BLaER1 (cell line): ENCODE data around the gene KIAA1217.

Experiments
- H3K27ac ChIP-seq: shearing (Covaris generic); formaldehyde crosslinking; 2 replicates; pipeline ENCODE4 v1.8.1; 2022
- H3K27me3 ChIP-seq: shearing (Covaris generic); formaldehyde crosslinking; 2 replicates; pipeline ENCODE4 v1.8.1; 2022
- H3K36me3 ChIP-seq: shearing (Covaris generic); formaldehyde crosslinking; 2 replicates; pipeline ENCODE4 v1.8.1; 2022
- H3K4me1 ChIP-seq: shearing (Covaris generic); formaldehyde crosslinking; 2 replicates; pipeline ENCODE4 v1.8.1; 2022
- H3K4me2 ChIP-seq: shearing (Covaris generic); formaldehyde crosslinking; 2 replicates; pipeline ENCODE4 v1.8.1; 2022
- H3K4me3 ChIP-seq: shearing (Covaris generic); formaldehyde crosslinking; 2 replicates; pipeline ENCODE4 v1.8.1; 2022
- H3K9ac ChIP-seq: shearing (Covaris generic); formaldehyde crosslinking; 2 replicates; pipeline ENCODE4 v1.8.1; 2022
- H3K9me3 ChIP-seq: shearing (Covaris generic); formaldehyde crosslinking; 2 replicates; pipeline ENCODE4 v1.8.1; 2022
- H4K20me1 ChIP-seq: shearing (Covaris generic); formaldehyde crosslinking; 2 replicates; pipeline ENCODE4 v1.8.1; 2022
- Cebpa-rat ChIP-seq: shearing (Covaris generic); IDR thresholded peaks from 2 replicates; pipeline ENCODE4 v1.8.1; 2022

The KIAA1217 gene

GRCh38 chr10:24208661-24209431 lies at the start of gene KIAA1217:
Gene KIAA1217 (plus strand): TSS chr10:24209138. CDS start chr10:24209194, 56 bp downstream.
- Histone ChIP-seq H3K9me3 (no peaks in the 10 kb centered on the region), H3K4me2 (peak within 1 kb of the TSS; percentile 93), H4K20me1 (no peaks in the 10 kb centered on the region), H3K27ac (peak within 1 kb of the TSS; percentile 83), H3K36me3 (no peaks in the 10 kb centered on the region), H3K27me3 (no peaks in the 10 kb centered on the region), H3K4me1 (peaks cover 36% of the 10 kb centered on the region), H3K4me3 (peak within 1 kb of the TSS; percentile 68), H3K9ac (peak within 1 kb of the TSS; percentile 79)
- no peak for TF ChIP-seq Cebpa-rat

GRCh38 chr10:24162206-24162985 lies 46.5 kb upstream of the KIAA1217 start:
- Histone ChIP-seq H3K36me3 (no peaks in the 10 kb centered on the region), H3K4me3 (no peak overlapping the region), H3K9ac (no peak overlapping the region), H3K27ac (no peak overlapping the region), H3K4me2 (no peak overlapping the region), H3K4me1 (no peaks in the 10 kb centered on the region), H4K20me1 (no peaks in the 10 kb centered on the region), H3K27me3 (no peaks in the 10 kb centered on the region), H3K9me3 (peaks cover 12% of the 10 kb centered on the region)
- TF ChIP-seq Cebpa-rat, result no peak

- TF ChIP-seq Cebpa-rat, result no peak
- Histone ChIP-seq H4K20me1 (no peaks in the 10 kb centered on the region), H3K27ac (no peak overlapping the region), H3K9me3 (peaks cover 1% of the 10 kb centered on the region; the same call in 1 of the 2 replicates), H3K9ac (no peak overlapping the region), H3K4me2 (no peak overlapping the region), H3K27me3 (no peaks in the 10 kb centered on the region), H3K4me3 (no peak overlapping the region), H3K36me3 (no peaks in the 10 kb centered on the region), H3K4me1 (no peaks in the 10 kb centered on the region)
Observed at GRCh38 chr10:24163485-24163884, 45.5 kb upstream of the KIAA1217 start.

- no peak overlapping the region for H3K4me3 ChIP-seq
- no peaks in the 10 kb centered on the region for H3K36me3 ChIP-seq
- no peak overlapping the region for H3K27ac ChIP-seq
- H3K4me2 ChIP-seq, result no peak overlapping the region
- no peaks in the 10 kb centered on the region for H3K9me3 ChIP-seq
- H3K27me3 ChIP-seq, result no peaks in the 10 kb centered on the region
- no peaks in the 10 kb centered on the region for H4K20me1 ChIP-seq
- no peak for TF ChIP-seq Cebpa-rat
- H3K9ac ChIP-seq, result no peak overlapping the region
- H3K4me1 ChIP-seq, result no peaks in the 10 kb centered on the region
Observed at GRCh38 chr10:24168258-24169170, 40.4 kb upstream of the KIAA1217 start.

GRCh38 chr10:24170199-24170598 lies 38.7 kb upstream of the KIAA1217 start:
- H3K4me3 ChIP-seq, result no peak overlapping the region
- H3K27me3 ChIP-seq, result no peaks in the 10 kb centered on the region
- no peaks in the 10 kb centered on the region for H3K4me1 ChIP-seq
- H3K9ac ChIP-seq, result no peak overlapping the region
- TF ChIP-seq Cebpa-rat, result no peak
- H3K27ac ChIP-seq, result no peak overlapping the region
- no peaks in the 10 kb centered on the region for H3K9me3 ChIP-seq
- no peaks in the 10 kb centered on the region for H4K20me1 ChIP-seq
- H3K4me2 ChIP-seq, result no peak overlapping the region
- no peaks in the 10 kb centered on the region for H3K36me3 ChIP-seq

- Histone ChIP-seq H4K20me1 (no peaks in the 10 kb centered on the region), H3K4me2 (no peak overlapping the region), H3K9ac (no peak overlapping the region), H3K27me3 (no peaks in the 10 kb centered on the region), H3K27ac (no peak overlapping the region), H3K9me3 (peaks cover 13% of the 10 kb centered on the region), H3K36me3 (no peaks in the 10 kb centered on the region), H3K4me1 (no peaks in the 10 kb centered on the region), H3K4me3 (no peak overlapping the region)
- no peak for TF ChIP-seq Cebpa-rat
Observed at GRCh38 chr10:24172909-24173308, 36.0 kb upstream of the KIAA1217 start.

- Histone ChIP-seq H3K36me3 (no peaks in the 10 kb centered on the region), H3K27ac (no peak overlapping the region), H3K4me1 (no peaks in the 10 kb centered on the region), H3K4me2 (no peak overlapping the region), H3K9me3 (peaks cover 16% of the 10 kb centered on the region), H3K27me3 (no peaks in the 10 kb centered on the region), H3K4me3 (no peak overlapping the region), H3K9ac (no peak overlapping the region), H4K20me1 (no peaks in the 10 kb centered on the region)
- no peak for TF ChIP-seq Cebpa-rat
Observed at GRCh38 chr10:24174014-24174413, 34.9 kb upstream of the KIAA1217 start.

GRCh38 chr10:24176658-24177057 lies 32.3 kb upstream of the KIAA1217 start:
- Histone ChIP-seq H3K9me3 (peaks cover 23% of the 10 kb centered on the region), H3K4me1 (no peaks in the 10 kb centered on the region), H3K4me3 (no peak overlapping the region), H3K4me2 (no peak overlapping the region), H4K20me1 (no peaks in the 10 kb centered on the region), H3K36me3 (no peaks in the 10 kb centered on the region), H3K27ac (no peak overlapping the region), H3K9ac (no peak overlapping the region), H3K27me3 (no peaks in the 10 kb centered on the region)
- TF ChIP-seq Cebpa-rat, result no peak

- H3K9me3 ChIP-seq, result peaks cover 23% of the 10 kb centered on the region
- no peaks in the 10 kb centered on the region for H3K27me3 ChIP-seq
- no peak for TF ChIP-seq Cebpa-rat
- H3K27ac ChIP-seq, result no peak overlapping the region
- no peak overlapping the region for H3K4me2 ChIP-seq
- H3K4me3 ChIP-seq, result no peak overlapping the region
- H3K9ac ChIP-seq, result no peak overlapping the region
- no peaks in the 10 kb centered on the region for H3K36me3 ChIP-seq
- H4K20me1 ChIP-seq, result no peaks in the 10 kb centered on the region
- no peaks in the 10 kb centered on the region for H3K4me1 ChIP-seq
Observed at GRCh38 chr10:24177636-24178035, 31.3 kb upstream of the KIAA1217 start.
